ENCODE measurements around the gene DCBLD2.
A peak's percentile ranks its signal among the peaks of the same experiment; 100 is the strongest.
"Not testable (repeated sequence)": the region's sequence is repeated elsewhere in the genome, so short reads cannot be mapped to it uniquely, and the experiment has no call there.

Gene DCBLD2

GRCh38 chr3:98890965-98891910 lies 10.3 kb downstream of the DCBLD2 start:
- no peak for DNase-seq (ENCODE audit: low spot score)

- no peak for DNase-seq (ENCODE audit: low spot score)
Observed at GRCh38 chr3:98890181-98890835, 11.2 kb downstream of the DCBLD2 start.

DNA sequence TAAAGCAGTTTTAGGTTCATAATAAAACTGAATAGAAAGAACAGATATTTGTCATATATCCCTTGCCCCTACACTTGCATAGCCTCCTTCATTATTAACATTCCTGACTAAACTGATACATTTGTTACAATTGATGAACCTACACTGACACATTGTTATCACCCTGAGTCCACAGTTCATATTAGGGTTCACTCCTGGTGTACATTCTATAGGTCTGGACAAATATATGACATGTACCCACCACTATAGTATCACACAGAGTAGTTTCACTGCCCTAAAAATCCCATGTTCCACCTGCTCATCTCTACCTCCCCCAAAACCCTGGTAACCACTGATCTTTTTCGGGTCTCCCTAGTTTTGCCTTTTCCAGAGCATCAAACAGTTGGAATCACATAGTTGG lies 13.8 kb downstream of the DCBLD2 start:
- no peak for DNase-seq (ENCODE audit: low spot score)

- DNase-seq (ENCODE audit: low spot score), result no peak
Observed at GRCh38 chr3:98886525-98886924, 15.0 kb downstream of the DCBLD2 start.

DNA sequence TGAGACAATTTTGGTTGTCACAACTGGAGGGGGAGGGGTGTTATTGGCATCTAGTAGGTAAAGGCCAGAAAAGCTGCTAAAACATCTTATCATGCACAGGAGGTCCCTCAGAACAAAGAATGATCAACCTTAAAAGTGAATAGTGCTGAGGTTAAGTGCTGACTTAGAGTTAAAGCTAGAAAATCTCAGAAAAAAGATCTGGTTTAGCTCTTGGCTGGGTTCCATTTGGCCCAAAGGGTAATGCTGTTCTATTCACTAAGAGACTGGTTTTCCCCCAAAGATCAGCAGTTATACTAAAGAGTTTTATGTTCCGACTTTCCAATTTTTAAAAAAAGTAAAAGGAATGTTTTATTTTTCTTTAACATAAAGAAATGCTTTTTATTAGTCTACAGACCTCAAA lies 15.6 kb downstream of the DCBLD2 start:
- no peak for DNase-seq (ENCODE audit: low spot score)

GRCh38 chr3:98884675-98885371 lies 16.7 kb downstream of the DCBLD2 start:
- peak; percentile 63 for DNase-seq (ENCODE audit: low spot score)

GRCh38 chr3:98882614-98883333 lies 18.7 kb downstream of the DCBLD2 start:
- DNase-seq (ENCODE audit: low spot score), result not testable (repeated sequence)

DNA sequence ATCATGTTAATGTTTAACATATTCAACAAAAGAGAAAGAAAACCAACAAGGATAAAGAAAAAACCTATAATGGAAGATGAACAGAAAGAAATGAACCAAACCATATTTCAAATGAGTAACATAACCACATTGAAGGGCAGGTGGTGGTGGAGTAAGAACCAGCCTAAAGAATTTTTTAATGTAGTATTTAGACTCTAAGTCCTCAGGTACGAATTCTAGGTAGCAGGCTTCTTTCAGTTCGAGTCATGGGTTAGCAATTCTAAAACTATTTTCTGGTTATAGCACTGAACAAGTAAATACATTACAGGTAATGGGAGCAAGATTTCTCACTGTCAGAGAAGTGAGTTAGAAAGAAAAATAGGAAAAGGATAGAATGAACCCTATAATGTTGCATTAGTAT lies 24.4 kb downstream of the DCBLD2 start:
- no peak for DNase-seq (ENCODE audit: low spot score)

GRCh38 chr3:98875535-98875934 lies 26.0 kb downstream of the DCBLD2 start:
- DNase-seq (ENCODE audit: low spot score), result no peak

DNA sequence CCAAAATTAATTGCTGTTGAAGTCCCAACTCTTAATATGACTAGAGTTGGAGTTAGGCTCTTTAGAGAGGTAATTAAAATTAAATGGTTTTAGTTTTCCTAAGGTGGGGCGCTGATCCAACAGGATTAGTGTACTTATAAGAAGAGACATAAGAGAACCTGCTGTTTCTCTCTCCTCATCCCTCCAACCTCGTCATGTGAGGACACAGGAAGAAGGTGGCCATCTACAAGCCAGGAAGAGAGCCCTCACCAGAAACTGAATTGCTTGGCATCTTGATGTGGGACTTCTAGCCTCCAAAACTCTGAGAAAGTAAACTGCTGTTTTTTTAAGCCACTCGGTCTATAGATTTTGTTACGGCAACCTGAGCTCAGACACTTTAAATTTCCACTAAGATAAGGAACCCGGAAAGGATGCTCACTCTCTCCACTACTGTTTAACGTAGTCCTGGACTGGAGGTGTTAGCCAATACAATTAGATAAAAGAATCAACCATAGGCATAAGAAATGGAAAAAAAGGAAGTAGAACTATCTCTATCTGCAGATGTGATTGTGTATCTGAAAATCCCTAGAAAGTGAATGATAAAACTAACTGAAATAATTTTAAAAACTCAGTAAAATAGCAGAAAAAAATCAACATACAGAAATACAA lies 26.8 kb downstream of the DCBLD2 start:
- no peak for DNase-seq (ENCODE audit: low spot score)

GRCh38 chr3:98869391-98869790 lies 32.1 kb downstream of the DCBLD2 start:
- DNase-seq (ENCODE audit: low spot score), result no peak

DNA sequence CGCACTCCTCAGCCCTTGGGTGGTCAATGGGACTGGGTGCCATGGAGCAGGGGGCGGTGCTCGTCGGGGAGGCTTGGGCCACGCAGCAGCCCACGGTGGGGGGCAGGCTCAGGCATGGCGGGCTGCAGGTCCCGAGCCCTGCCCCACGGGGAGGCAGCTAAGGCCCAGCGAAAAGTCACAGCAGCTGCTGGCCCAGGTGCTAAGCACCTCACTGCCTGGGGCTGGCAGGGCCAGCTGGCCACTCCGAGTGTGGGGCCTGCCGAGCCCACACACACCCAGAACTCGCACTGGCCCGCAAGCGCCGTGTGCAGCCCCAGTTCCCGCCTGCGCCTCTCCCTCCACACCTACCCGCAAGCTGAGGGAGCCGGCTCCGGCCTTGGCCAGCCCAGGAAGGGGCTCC lies 43.5 kb downstream of the DCBLD2 start:
- not testable (repeated sequence) for DNase-seq (ENCODE audit: low spot score)

DNA sequence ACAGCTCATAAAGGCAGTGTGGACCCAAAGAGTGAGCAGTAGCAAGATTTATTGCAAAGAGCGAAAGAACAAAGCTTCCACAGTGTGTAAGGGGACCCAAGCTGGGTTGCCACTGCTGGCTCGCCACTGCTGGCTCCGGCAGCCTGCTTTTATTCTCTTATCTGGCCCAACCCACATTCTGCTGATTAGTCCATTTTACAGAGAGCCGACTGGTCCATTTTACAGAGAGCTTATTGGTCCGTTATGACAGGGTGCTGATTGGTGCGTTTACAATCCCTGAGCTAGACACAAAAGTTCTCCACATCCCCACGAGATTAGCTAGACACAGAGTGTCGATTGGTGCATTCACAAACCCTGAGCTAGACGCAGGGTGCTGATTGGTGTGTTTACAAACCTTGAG lies 44.2 kb downstream of the DCBLD2 start:
- not testable (repeated sequence) for DNase-seq (ENCODE audit: low spot score)

DNA sequence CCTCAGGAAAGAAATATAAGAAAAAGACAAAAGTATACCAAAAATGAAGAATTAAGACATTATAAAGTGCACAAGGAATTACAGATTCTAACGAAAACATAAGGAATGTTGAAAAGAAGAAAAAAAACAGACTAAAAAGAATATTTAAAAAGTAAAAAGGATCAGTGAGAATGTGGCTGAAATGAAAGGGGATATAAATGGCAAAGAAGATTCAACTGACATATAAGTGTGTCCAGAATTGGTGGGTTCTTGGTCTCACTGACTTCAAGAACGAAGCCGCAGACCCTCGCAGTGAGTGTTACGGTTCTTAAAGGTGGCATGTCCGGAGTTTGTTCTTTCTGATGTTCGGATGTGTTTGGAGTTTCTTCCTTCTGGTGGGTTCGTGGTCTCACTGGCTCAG lies 44.8 kb downstream of the DCBLD2 start:
- DNase-seq (ENCODE audit: low spot score), result no peak

DNA sequence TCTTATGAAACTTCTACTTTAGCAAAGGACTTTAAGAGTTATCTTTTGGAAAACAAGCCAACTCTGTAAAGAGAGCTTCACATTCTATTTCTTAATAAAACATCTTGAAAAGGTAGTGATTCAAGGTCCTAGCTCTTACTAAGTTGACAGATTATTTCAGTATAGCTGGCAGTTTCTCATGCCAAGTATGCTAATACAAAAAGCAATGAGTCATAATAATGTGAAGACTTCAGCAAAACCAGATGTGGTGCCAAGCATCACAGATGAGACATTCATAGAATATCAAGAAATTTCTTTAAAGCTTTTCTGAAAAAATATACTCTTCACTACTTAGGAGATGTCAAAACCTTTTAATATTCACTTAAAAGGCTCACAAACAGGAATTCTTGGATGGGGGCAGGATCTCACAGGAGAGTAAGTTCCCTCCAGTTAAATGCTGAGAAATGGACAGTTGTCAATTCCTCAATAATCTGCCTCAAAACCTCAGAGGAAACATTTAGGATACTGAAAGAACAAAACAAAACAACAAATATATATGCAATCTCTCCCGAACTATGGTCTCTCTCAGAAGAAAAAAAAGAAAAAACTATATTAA lies 45.6 kb downstream of the DCBLD2 start:
- DNase-seq (ENCODE audit: low spot score), result peak; percentile 80

DNA sequence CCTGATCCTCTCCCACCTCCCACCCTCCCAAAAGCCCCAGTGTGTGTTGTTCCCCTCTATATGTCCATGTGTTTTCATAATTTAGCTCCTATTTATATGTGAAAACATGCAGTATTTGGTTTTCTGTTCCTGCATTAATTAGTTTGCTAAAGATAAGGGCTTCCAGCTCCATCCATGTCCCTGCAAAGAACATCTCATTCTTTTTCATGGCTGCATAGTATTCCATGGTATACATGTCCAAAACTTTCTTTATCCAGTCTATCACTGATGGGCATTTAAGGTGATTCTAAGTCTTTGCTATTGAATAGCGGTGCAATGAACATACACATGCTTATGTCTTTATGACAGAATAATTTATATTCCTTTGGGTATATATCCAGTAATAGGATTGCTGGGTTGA lies 53.4 kb downstream of the DCBLD2 start:
- no peak for DNase-seq (ENCODE audit: low spot score)

GRCh38 chr3:98846101-98846500 lies 55.4 kb downstream of the DCBLD2 start:
- peak; percentile 28 for DNase-seq (ENCODE audit: low spot score)

- DNase-seq (ENCODE audit: low spot score), result no peak
Observed at GRCh38 chr3:98843266-98843959, 58.1 kb downstream of the DCBLD2 start.

DNA sequence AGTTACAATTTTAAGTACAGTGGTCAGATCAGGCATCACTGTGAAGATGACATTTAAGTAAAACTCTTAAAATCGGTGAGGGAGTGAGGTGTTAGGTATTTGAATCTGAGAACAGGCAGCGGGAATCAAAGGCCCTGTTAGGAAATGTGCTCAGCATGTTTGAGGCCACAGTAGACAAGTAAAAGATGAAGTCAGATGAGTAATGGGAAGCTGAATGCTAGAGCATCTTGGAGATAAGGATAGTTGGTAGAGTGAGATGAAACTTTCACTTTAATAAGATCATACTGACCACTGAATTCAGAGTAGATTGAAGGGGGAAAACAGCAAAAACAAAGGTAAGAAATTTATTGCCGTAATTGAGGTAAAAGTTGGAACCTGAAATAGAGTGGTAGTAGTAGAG lies 61.6 kb downstream of the DCBLD2 start:
- DNase-seq (ENCODE audit: low spot score), result no peak

DNA sequence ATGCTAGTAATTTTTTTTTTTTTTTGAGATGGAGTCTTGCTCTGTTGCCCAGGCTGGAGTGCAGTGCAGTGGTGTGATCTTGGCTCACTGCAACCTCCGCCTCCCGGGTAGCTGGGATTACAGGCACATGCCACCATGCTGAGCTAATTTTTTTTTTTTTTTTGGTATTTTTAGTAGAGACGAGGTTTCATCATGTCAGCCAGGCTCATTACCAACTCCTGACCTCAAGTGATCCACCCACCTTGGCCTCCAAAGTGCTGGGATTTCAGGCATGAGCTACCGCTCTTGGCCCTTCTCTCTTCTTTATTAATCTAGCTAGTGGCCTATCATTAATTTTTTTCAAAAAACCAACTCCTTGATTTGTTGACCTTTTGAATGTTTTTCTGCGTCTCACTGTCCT lies 70.4 kb downstream of the DCBLD2 start:
- DNase-seq (ENCODE audit: low spot score), result not testable (repeated sequence)

All from AG20443 (cell line).